GM18873 (cell line): Measurements from ENCODE around the gene U2AF2.

ENCODE experiments used
- ATAC-seq: cut with Tn5 transposase; IDR thresholded peaks from one replicate; pipeline ENCODE4 v1.9.1; 2021; ENCODE audit warnings: mild to moderate bottlenecking, moderate library complexity, moderate number of reproducible peaks; ENCODE audit not compliant: unreplicated experiment, low FRiP score

Gene U2AF2

GRCh38 chr19:55642153-55643002, 12.5 kb upstream of the U2AF2 start:
- ATAC-seq = no peak

GRCh38 chr19:55643003-55643886, 11.6 kb upstream of the U2AF2 start, which contains the start of gene ZNF581:
Gene ZNF581 (plus strand): TSS chr19:55643649. CDS start chr19:55644572, 923 bp downstream.
- ATAC-seq = no peak

- ATAC-seq = no peak
Observed at GRCh38 chr19:55643887-55644176, 11.0 kb upstream of the U2AF2 start.

GRCh38 chr19:55644191-55644833, 10.5 kb upstream of the U2AF2 start:
- ATAC-seq = no peak

GRCh38 chr19:55644842-55645511, 9.9 kb upstream of the U2AF2 start:
- ATAC-seq = no peak

- no peak for ATAC-seq
Observed at GRCh38 chr19:55645512-55645881, 9.3 kb upstream of the U2AF2 start.

- no peak for ATAC-seq
Observed at GRCh38 chr19:55646889-55647731, 7.7 kb upstream of the U2AF2 start.

GRCh38 chr19:55647732-55648584, 6.9 kb upstream of the U2AF2 start, which contains the start of gene CCDC106:
Gene CCDC106 (plus strand): TSS chr19:55648212. CDS start chr19:55649047, 835 bp downstream.
- no peak for ATAC-seq

- ATAC-seq = no peak
Observed at GRCh38 chr19:55648585-55649267, 6.1 kb upstream of the U2AF2 start.

- ATAC-seq = no peak
Observed at GRCh38 chr19:55649268-55650125, 5.3 kb upstream of the U2AF2 start.

- ATAC-seq = no peak
Observed at GRCh38 chr19:55650126-55650557, 4.7 kb upstream of the U2AF2 start.

- ATAC-seq = no peak
Observed at GRCh38 chr19:55650602-55651230, 4.1 kb upstream of the U2AF2 start.

GRCh38 chr19:55651236-55651635, 3.6 kb upstream of the U2AF2 start:
- ATAC-seq = no peak

- ATAC-seq = no peak
Observed at GRCh38 chr19:55652311-55653128, 2.3 kb upstream of the U2AF2 start.

- peak; percentile 42 for ATAC-seq
Observed at GRCh38 chr19:55653651-55654322, 1.0 kb upstream of the U2AF2 start.
